Esophagus squamous epithelium (tissue), 4 donors: ENCODE measurements around the gene TMEM139.

Experiments used
- CTCF ChIP-seq, 6 experiments: fragments of 450-650 bp in 4 of 6; fragments of 200-600 bp in 2 of 6; sonication (generic) in 2 of 6; IDR thresholded peaks; one replicate each; pipeline ENCODE4 v1.5.1; 2016 to 2019; ENCODE audit warnings: antibody characterized with exemption in 6 of 6, mild to moderate bottlenecking in 4 of 6, moderate library complexity in 4 of 6
- POLR2A ChIP-seq, 4 donors: fragments of 450-650 bp; IDR thresholded peaks; one replicate each; pipeline ENCODE4 v1.6.1; 2017; ENCODE audit warnings: antibody characterized with exemption in 4 of 4, mild to moderate bottlenecking in 4 of 4, moderate library complexity in 3 of 4

GRCh38 chr7:143323653-143324052, 38.9 kb downstream of the TMEM139 start:
- TF ChIP-seq CTCF (IDR thresholded peaks at IDR 0.05) = no peak
- no peak for TF ChIP-seq POLR2A (IDR thresholded peaks at IDR 0.05)
